K562 (cell line): ENCODE results near the gene ITPR3. TPM values are rescaled to one million over a fixed set of nuclear protein-coding genes. Genes with fewer than 3 reads are reported as not detected.

Source experiments
- ELF4 ChIP-seq: fragments of 450-650 bp; formaldehyde crosslinking; IDR thresholded peaks from 2 replicates; pipeline ENCODE4 v1.4.0; 2022; ENCODE audit warnings: missing genetic modification characterization
- HMGXB4 ChIP-seq: sonication (generic); formaldehyde crosslinking; IDR thresholded peaks from 2 replicates; pipeline ENCODE4 v1.8.1; 2023; ENCODE audit warnings: mild to moderate bottlenecking, missing genetic modification reagents
- HNRNPH1 ChIP-seq: fragments of 200-400 bp; formaldehyde crosslinking; optimal IDR thresholded peaks from 2 replicates; pipeline ENCODE3; 2017; ENCODE audit warnings: low read depth, mild to moderate bottlenecking, low read length, moderate library complexity
- LARP7 ChIP-seq: fragments of 450-650 bp; IDR thresholded peaks from 2 replicates; pipeline ENCODE4 v1.6.1; 2016
- polyA plus RNA-seq, 8 experiments: library from polyadenylated mRNA; depleted of rRNA in 4 of 8; stranded (reverse) in 5 of 8; unstranded in 3 of 8; fragments of >200 nt; fragmentation: Nextera tagmentation in 2 of 8; fragmentation: Illumina TruSeq in 1 of 8; extraction: Ambion mirVana in 2 of 8; extraction: Trizol in 1 of 8; gene quantifications; 2 replicates each; pipeline versions ENCODE4 v1.2.1 to v1.2.3, GENCODE V29; 2011 to 2014; ENCODE audit warnings: inconsistent platforms in 1 of 8, missing spikeins in 1 of 8
- total RNA-seq, 7 experiments: library from RNA; depleted of rRNA in 6 of 7; stranded (reverse); fragments of >200 nt in 6 of 7; fragmentation: Illumina TruSeq in 2 of 7; extraction: Trizol in 2 of 7; gene quantifications; 2 replicates each; pipeline versions ENCODE4 v1.2.1 to v1.2.3, GENCODE V29; 2011 to 2021; ENCODE audit warnings: low replicate concordance in 1 of 7
- TF ChIP-seq, protein P1 (sequence below): fragments of 250-450 bp; sonication (Bioruptor Pico); IDR thresholded peaks from 2 replicates; pipeline ENCODE4 v1.5.0; 2021; ENCODE audit warnings: mild to moderate bottlenecking, borderline replicate concordance
- TF ChIP-seq, protein P2 (sequence below): fragments of 250-450 bp; sonication (Bioruptor Pico); IDR thresholded peaks from 2 replicates; pipeline ENCODE4 v1.5.0; 2021

ITPR3 gene
- total and polyA plus RNA-seq, 9 of the 15 experiments (the other 6 are each of a cell fraction or from before 2014, with no cell fraction given) = 0.39 to 35.7 (median 13.2) TPM

DNA sequence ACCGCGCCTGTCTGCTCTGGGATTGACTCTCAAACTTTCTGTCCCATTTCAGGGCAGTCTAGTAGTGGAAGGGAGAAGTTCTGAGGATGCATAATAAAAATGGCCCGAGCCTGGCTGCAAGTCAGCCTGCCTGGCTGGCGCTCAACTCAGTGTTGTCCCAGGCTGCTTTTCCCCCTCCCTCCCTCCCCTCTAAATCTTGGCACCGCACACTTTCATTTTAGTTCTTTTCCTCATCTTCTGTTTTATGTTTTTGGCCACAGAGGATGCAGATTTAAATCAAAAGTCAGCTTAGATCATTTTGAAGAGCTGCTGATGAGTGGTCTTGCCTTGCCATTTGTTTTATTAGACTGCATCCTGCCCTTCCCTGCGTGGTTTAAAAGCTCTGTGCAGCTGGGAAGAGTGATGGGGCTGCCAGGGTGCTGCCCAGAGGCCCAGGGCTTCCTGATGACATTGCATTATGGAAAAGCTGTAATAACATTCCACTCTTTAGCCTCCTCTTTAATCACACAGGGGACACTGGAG, 96.9 kb downstream of the ITPR3 start (continued):
- TF ChIP-seq, protein P1, sequence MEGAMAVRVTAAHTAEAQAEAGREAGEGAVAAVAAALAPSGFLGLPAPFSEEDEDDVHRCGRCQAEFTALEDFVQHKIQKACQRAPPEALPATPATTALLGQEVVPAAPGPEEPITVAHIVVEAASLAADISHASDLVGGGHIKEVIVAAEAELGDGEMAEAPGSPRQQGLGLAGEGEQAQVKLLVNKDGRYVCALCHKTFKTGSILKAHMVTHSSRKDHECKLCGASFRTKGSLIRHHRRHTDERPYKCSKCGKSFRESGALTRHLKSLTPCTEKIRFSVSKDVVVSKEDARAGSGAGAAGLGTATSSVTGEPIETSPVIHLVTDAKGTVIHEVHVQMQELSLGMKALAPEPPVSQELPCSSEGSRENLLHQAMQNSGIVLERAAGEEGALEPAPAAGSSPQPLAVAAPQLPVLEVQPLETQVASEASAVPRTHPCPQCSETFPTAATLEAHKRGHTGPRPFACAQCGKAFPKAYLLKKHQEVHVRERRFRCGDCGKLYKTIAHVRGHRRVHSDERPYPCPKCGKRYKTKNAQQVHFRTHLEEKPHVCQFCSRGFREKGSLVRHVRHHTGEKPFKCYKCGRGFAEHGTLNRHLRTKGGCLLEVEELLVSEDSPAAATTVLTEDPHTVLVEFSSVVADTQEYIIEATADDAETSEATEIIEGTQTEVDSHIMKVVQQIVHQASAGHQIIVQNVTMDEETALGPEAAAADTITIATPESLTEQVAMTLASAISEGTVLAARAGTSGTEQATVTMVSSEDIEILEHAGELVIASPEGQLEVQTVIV (CRISPR knock-in tag) = no peak
- no peak for TF ChIP-seq HMGXB4 (CRISPR knock-in tag)
- no peak for TF ChIP-seq HNRNPH1
- TF ChIP-seq, protein P2, sequence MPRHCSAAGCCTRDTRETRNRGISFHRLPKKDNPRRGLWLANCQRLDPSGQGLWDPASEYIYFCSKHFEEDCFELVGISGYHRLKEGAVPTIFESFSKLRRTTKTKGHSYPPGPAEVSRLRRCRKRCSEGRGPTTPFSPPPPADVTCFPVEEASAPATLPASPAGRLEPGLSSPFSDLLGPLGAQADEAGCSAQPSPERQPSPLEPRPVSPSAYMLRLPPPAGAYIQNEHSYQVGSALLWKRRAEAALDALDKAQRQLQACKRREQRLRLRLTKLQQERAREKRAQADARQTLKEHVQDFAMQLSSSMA (CRISPR knock-in tag) = no peak
- no peak for TF ChIP-seq LARP7
- no peak for TF ChIP-seq ELF4
